Suppressor macrophage treated with lipopolysaccharide for 4 hours (primary cell): ENCODE results near the gene SRP9.

Experiments
- DNase-seq: peaks from one replicate; pipeline ENCODE4 v3.0.0-alpha.2; 2020

The SRP9 gene, protein sequence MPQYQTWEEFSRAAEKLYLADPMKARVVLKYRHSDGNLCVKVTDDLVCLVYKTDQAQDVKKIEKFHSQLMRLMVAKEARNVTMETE

DNA sequence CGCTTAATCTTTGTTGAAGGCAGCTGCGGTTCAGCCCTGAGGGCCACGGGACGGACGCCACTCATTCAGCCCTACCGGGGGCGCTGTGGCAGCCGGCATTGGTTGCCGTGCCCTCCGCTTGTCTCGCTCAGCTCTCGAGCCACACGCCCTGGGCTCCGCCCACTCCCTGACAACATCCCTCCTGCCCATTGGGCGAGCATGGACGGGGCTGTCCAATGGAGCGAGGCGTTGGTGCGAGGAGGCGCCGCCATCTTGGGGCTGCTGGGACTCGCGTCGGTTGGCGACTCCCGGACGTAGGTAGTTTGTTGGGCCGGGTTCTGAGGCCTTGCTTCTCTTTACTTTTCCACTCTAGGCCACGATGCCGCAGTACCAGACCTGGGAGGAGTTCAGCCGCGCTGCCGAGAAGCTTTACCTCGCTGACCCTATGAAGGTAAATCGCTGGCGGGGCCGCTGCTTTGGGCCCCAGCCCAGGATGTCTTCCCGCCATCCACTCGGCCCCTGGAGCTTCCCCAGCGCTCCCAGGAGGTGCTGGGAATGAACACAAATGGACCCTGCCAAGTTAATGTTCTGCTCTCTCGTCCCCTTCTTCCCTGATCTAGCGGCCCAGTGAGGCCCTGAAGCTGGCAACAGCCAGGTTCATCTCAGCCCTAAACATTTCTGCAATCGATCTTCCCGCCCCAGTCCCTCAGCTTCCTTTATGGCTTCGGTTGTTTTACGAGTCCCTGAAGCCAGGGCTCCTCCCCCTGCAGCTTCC, at the start of gene SRP9:
TSS of gene SRP9 (plus strand) at position 244 of the 754 bp plus-strand sequence. CDS start at position 359, 115 bp downstream.
- DNase-seq: peak; percentile 99

DNA sequence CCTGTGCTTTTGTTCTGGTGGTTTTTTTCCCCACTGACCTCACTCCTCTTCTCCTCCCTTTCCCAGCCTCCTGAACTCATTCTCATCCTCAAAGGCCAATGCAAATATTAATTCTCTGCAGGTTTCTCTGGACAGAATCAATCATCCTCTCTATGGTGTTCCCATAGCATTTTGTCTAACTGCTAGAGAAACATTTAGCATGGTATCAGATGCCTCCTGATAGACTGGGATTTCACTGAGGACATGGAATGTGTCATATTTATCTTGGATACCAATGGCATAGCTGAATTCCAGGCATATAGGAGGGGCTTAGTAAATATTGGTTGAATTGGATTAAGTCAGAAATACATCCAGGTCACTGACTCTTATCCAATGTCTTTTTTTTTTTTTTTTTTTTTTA, 46.1 kb upstream of the SRP9 start:
- no peak for DNase-seq

DNA sequence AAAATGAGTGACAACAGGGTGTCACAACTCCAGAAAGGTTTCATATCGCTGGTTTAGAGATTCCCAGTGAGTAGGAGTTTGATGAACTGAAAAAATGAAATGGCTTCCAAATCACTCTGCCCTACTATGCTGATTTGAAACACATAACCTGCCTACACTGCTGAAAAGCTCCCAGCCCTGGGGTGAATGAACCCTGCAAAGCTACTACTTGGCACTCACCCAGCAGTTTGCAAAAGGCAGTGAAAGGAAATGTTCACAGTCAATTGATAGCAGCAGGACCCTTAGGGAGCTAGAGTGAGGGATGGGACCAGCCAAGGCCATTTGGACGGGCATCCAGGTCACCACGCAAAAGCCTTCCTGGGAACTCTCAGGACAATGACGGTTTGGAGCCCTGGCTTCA, 44.4 kb upstream of the SRP9 start:
- no peak for DNase-seq

DNA sequence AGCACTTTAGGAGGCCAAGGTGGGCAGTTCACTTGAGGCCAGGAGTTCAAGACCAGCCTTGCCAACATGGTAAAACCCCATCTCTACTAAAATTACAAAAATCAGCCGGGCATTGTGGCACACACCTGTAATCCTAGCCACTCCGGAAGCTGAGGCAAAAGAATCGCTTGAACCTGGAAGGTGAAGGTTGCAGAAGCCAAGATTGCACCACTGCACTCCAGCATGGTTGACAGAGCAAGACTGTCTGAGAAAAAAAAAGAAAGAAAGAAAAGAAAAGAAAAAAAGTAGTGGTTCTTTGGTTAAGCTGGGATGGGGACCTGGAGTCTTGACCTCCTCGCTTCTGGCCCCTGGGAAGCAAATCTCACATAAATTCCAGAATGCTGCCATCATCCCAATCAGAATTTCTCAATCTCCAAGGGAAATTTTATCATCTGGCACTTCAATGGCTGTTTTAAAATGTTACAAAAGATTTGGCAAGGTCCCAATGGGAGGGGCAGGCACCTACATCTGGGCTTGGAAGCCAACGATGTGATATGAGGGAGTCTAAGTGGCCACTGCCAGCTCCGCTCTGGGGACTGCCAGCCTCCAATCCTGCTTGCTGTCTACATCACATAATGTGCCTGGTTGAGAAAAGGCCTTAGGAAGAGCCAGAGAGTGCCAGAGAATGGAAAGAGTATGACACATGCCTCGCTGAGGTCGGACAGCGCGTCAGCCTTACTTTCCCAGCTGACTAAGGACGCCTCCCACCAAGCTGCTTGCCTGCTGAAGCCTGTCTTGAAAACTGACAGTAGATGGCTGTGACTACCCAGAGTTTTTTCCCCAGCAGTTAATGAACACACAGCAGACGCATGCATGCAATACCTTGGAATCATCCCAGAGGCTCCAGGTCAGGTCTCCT, 42.1 kb upstream of the SRP9 start:
- DNase-seq: no peak

DNA sequence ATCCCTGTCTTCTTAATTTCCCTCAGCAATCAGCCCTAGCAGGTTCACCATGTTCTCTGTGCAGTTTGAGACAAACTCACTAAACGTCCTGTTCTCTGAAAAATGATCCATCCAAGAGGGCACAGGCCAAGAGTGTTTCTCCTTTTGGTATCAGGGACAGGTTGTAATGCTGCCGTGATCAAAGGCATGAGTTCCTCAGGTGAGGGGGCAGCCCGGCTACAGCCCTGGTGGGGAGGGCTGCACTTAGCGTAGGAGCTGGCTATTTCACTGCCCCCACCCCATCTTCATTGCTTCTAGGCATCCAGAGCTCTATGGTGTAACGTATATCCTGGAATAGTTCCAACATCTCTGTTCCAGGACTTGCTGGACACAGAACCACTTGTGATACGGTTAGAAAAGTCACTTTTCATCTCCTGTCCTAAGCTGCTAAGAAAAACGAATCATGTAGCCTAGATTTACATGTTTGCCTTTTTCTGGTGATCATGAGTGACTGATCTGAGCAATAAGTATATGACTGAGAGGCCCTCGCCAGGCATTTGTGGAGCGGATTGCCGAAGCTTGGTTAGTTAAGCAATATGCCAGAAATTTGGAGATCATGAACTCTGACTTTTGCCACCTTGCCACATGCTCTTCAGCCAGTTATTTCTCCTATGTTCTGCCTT, 41.1 kb upstream of the SRP9 start:
- no peak for DNase-seq

DNA sequence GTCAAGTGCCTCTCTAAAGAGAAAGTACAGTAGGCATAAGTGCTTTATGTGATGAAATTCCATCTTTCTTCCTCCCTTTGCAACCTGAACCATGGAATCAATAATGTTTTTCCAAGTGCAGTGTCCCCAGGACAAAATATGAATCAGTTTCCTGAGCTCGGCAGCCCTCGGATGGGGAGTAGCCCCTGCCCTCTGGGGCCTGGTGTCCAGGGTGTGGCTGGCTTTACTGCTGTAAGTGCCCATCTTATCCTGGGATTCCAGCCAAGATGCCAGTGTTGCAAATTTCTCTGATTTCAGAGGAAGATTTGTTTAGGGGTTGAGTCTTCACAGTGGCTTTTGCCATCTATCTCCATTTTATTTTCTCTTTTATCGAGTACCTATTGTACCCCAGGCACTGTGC, 40.5 kb upstream of the SRP9 start:
- no peak for DNase-seq

DNA sequence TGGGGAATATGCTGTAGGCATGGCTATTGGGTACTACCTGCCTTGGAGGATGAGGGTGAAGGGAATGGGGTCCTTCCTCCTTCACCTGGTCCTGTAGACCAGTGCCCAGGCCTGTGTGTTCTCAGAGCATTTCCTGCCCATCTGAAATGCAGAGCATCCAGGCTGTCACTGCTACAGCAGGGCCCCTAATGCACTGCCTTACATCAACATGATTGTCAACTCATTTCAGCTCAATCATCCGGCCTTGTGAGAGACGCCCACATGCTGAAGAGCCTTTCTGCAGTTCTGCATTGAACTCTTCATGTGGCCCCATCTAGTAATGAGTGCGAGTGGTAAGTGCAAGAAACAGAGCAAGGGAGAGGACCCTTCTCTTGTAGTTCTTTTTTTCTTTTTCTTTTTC, 39.8 kb upstream of the SRP9 start:
- no peak for DNase-seq

DNA sequence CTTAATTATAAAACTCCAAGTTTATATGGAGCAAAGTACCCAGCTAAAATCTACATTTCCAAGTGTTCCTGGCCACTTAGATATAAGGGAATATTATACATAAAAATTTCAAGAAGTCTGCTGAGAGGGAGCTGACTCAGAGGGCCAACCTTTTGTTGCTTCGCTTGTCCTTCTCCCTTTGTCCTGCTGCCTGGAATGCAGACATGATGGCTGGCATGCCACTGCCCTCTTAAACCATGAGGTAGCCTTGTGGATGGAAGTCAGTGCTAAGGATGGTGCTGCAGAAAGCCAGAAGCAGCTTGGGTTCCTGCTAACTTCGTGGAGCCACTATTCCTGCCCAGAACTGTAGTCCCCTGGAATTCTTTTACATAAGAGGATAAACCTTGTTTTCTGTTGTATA, 38.9 kb upstream of the SRP9 start:
- no peak for DNase-seq

DNA sequence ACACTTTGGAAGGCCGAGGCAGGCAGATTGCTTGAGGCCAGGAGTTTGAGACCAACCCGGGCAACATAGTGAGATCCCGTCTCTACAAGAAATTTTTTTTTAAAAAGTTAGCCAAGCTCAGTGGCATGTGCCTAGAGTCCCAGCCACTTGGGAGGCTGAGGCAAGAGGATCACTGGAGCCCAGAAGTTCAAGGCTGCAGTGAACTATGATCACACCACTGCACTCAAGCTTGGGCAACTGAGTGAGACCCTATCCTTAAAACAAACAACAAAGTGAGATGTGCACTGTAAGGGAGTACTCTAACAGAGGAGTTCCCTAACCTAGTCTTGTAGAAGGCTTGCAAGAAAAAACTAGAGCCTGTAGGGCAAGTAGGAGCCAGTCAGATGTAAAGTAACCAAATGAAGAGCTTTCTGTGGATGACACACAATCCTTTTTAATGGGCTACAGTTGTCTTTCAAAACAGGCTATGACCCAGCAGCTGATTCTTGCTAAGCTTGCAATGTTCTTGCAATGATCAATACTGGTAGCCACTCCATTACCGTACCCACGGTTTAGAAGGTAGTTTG, 38.0 kb upstream of the SRP9 start:
- DNase-seq: no peak

DNA sequence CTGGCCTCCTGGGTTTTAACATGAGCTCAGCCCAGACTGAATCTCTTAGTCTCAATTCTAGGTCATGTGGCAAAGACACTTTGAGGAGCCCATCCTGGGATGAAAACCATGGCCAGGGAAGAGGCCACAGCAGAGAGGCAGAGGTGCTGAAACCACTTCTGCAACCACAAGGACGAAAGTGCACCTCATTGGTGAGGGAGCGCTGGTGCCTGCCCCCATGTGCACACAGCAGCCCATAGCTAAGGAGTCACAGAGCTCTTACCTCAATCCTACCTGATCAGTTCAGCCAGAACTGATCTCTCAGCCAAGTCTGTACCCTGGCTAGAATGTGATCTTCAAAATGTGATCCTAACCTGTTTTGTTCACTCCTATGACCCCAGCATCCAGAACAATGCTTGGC, 32.9 kb upstream of the SRP9 start:
- no peak for DNase-seq

DNA sequence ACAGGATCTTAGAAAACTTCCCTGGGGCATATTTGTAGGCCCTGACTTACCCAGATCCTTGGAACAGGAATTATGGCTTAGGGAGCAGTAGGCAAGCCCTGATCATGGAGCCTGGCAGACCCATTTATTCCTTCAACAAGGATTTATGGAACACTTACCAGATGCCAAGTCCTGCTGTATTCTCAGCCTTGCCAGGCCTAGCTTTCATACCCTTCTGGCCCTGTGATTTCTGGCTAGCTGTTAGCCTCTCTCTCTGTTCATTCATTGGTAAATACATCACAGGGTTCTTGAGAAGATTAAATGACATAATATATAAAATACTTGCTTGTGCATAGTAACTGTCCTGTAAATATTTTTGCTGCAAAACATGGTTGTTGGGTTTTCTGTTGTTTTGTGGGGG, 32.4 kb upstream of the SRP9 start:
- no peak for DNase-seq

DNA sequence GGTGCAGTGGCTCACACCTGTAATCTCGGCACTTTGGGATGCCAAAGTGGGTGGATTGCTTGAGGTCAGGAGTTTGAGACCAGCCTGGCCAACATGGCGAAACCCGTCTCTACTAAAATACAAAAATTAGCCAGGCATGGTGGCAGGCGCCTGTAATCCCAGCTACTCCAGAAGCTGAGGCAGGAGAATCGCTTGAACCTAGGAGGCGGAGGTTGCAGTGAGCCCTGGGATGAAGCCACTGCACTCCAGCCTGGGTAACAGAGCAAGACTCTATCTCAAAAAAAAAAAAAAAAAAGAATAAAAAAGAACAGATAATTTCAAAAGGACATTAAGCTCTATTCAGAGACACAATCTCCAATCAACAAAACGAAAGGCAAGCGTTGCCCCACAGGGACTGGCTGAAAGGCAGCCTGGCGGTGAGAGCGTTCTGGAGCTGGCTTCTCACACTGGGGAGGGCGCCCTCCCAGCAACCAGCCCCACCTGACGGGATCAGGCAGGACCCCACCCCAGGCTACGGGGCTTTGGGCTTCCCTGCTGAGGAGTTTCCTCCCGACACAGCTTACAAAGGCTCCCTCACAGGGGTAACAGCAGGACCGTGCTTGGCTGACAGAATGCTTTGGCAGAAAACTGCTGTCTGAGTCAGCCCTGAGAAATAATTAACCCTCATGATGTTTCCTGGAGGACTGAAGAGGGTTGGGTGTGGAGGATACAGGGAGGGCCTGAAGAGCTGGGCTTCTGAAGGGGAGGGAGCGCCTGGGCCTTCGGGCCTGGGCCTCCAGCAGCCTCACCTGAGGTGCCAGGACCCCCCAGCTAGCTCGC, 31.1 kb upstream of the SRP9 start:
- DNase-seq: no peak

DNA sequence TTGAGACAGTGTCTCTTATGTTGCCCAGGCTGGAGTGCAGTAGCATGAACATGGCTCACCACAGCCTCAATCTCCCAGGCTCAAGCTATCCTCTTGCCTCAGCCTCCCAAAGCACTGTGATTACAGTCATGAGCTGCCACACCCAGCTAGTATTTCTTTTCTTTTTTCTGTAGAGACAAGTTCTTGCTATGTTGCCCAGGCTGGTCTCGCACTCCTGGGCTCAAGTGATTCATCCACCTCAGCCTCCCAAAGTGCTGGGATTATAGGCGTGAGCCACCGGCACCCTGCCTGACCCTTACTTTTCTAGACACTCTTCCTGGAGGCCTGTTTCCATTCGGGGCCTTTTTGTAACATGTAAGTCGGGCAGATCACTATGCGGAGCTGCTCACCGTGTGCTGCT, 30.1 kb upstream of the SRP9 start:
- DNase-seq: no peak

DNA sequence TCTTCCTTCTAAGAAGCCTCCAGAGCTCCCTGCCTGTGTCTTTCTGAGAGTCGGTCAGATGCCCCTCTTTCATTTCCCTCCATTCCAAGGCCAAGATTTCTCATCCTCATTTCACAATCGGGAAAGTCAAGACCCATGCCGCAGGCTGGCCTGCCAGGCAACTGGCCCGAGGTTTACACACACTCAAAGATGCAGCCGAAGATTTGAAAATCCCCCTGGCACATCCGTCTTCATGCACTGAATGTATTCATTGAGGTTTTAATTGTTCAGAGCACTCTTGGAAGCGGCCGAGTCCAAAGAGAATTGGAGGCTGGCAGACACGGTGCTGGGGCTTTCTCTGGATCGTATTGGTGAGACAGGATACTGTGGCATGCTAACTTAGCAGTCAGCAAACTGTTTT, 29.1 kb upstream of the SRP9 start:
- DNase-seq: no peak

DNA sequence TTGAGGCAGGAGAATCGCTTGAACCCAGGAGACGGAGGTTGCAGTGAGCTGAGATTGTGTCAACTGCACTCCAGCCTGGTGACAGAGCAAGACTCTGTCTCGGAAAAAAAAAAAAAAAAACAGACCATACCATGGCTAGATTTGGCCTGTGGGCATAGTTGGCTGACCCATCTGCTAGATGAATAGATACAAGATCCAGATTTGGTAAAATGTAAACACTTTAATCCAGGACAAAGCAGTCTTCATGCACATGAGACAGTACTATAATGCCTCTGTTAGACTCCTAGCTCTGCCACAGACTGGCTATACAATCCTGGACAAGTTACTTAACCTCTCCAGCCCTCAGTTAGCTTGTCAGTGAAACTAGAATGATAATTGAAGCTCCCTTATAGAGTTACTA, 27.9 kb upstream of the SRP9 start:
- DNase-seq: no peak

DNA sequence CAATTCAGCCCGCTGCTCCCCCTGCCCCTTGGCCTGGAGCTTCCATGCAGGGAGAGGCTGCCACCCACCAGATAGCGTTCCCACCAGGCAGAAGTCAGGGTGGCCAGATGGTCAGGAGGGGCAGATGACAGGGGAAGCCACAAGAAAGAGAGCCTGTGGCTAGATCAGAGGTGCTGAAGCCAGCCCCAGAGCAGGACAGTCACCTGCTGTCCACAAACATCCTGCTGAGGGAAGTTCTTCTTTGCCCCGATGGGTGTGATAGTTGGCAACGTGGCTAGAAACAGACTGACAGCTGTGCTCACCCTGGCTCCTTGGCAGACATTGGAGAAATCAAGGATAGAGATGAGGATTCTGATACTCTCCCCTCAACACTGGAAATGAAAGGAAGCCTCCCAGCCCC, 27.2 kb upstream of the SRP9 start:
- DNase-seq: no peak

DNA sequence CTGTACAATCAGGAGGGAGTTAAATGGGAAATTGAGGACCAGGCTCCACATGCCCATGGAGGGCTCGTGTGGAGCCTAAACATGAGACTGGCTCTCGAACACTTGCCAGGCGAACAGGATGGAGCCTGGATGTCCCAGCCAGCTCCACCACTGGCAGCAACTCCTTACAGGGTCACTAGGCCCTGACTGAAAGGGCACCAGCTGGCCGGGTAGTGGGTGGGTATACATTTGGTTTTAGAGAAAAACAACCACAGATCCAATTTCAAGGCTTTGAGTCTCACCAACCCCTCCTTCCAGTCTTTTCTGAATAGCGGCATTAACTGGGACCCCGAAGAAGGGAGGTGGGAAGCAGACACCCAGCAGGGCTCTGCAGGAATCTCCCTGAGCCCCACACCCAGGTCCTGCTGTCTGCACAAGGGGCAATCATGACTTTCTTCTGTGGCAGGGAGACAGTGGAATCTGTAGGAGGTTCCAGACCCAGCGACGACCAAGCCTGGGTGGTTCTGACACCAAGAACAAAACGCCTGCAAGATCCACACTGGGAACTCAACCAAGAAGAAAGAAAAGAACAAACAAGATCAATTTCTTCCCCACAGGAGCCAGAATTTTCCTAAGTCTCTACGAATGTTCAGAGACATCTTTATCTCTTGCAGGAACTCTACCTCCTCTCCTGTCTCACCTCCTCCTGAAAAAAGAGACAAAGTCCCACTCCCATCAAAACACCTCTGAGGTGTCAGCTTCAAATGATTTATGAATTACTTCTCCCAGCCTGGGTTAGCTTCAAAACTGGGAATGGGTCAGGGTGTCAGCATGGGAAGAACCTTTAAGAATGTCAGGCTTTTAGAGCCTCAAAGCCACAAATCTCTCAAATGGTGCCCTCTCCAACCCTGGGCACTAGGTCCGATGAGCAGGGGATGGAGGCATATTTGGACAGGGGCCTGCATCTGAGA, 26.5 kb upstream of the SRP9 start:
- DNase-seq: no peak

DNA sequence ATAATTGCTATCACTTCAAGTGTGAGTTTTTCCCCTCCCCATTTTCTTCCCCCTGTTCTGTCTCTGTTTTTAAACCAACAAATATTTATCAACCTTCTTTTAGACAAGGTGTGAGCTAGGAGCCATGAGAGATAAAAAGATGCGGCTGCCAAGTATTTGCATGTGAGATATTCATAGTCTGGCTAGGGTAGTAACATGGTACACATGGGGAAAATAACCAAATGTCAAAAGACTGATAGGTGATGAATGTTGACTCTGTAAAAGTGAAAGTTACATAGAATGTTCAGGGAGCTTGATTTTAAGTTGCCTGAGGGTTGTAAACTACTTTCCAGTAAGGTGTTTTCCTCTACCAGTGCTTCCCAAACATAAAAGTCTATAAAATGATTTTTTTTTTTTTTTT, 25.4 kb upstream of the SRP9 start:
- no peak for DNase-seq

DNA sequence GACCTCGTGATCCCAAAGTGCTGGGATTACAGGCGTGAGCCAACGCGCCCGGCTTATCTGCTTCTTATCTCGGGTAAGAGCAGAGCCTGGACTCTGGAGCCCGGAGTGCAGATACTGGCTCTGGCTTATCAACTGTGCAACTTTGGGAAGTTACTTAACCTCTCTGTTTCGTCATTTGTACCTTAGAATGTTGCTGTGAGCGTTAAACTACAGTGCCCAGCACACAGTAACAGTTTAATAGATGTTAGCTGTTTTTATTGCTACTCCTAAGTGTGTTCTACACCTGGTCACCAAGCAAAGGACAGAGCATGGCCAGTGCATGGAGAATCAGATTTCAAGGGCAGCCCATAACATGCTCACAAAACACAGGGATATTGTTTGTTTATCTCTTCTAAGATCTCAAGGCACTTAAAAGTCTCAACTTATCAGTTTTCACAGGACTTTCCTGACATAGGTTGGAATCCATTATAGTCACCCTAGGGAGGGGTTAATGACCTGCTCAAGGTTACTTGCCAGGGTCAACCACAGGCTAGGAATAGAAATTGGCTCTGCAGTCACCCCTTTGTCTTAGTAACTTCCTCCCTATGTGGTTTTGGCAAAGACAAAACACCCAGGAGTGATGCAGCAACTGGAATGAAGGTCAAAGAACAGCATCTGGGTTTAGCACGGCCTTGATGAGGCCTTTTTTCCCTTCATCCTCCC, 22.5 kb upstream of the SRP9 start:
- DNase-seq: no peak

DNA sequence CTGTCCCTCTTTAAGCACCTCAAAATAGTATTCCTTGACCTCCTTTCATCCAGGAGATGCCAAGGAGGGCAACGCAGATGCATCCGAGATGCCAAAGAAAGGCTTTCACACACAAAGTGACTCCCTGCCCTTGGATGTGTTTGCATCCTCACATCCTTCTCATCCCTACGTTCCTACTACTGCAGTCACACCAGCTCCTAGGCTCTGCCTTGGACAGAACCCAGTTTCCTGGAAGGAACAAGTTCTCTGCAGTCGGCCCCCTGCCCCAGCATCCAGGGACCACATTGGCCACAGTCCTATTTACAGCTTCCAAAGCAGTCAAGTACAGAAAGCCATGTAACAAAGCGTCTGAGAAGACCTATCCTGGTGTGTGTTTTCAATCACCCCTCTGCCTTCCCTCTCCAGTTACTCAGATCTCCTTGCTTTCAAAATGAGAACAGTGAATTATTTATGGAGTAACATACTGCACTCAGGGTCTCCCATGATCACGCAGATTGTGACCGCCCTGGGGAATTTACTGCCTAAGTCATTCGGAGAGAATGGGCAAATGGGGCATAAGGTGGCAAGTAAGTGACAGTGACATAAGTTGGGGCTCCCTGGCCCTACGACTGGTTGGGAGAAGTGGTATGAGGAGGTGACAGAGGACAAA, 21.8 kb upstream of the SRP9 start:
- DNase-seq: no peak
